GM18861 (cell line): ENCODE data around the gene ITGA11.

Experiments used
- ATAC-seq: cut with Tn5 transposase; IDR thresholded peaks from one replicate; pipeline ENCODE4 v1.9.1; 2021; ENCODE audit not compliant: unreplicated experiment

The ITGA11 gene

GRCh38 chr15:68300115-68300940 lies 131.6 kb downstream of the ITGA11 start:
- ATAC-seq = no peak

DNA sequence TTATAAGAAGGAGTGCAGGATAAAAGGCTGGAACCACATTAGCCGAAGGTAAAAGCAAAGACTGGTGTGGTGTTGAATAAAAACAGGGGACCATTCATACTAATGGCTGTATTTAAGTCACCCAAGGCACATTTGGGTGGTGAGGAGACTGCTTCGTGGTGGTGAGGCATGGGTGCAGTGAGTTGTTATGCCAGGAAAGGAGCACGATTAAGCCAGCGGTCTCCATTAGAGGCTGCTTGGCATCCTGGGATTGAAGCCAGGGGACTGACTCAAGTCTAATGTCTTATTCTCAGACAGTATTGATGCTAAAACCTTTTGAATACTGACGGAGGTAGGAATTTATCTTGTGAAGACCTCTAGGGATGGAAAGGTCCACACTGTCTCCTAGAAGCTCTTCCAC lies 132.5 kb downstream of the ITGA11 start:
- no peak for ATAC-seq

- ATAC-seq = peak; percentile 82
These were observed 133.0 kb downstream of the ITGA11 start for GRCh38 chr15:68298882-68299381.

GRCh38 chr15:68298336-68298735 lies 133.6 kb downstream of the ITGA11 start:
- ATAC-seq = no peak

DNA sequence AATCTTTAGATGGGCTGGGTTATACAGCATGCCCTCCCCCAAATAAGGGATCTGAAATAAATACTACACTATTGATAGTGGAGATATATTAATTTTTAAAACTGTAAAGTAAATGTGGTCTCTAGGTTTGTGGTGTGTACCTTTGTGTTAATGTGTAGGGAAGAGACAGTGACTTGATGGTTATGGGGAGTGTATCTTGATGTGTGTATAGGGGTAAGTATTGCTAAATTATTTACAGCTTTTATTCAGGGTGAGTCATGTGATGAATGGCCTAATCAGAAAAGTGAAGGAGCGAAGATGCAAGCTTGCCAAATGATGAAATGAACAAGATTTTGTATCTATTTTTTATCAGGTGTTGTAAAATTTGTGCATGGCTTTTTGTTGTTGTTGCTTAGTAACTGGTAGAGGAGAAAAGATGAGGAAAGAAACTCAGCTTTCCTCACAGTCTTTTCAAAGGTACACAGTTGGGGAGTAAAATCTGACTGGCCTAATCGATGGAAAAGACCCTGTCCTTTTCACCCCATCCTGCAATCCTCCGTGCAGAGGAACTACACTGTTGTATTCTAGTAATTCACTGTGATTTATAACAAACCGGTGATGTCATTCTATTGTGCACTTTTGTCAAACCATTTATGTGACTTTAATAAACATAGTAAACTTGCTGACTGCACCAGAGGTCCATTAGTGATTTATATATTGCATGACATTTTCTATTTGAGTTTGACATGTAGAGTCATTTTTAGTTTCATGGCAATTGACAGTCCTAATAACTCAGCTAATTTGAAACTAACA lies 136.8 kb downstream of the ITGA11 start:
- ATAC-seq = no peak

- ATAC-seq = no peak
These were observed 139.0 kb downstream of the ITGA11 start for GRCh38 chr15:68292967-68293366.

- no peak for ATAC-seq
These were observed 139.7 kb downstream of the ITGA11 start for GRCh38 chr15:68292157-68292781.

DNA sequence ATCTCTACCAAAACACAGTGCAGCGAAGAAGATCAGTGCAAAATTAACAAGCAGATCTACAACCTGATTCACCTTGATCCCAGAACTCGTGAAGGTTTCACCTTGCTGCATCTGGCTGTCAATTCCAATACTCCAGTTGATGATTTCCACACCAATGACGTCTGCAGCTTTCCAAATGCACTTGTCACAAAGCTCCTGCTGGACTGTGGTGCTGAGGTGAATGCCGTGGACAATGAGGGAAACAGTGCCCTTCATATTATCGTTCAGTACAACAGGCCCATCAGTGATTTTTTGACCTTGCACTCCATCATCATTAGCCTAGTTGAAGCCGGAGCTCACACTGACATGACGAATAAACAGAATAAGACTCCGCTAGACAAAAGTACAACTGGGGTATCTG lies 141.2 kb downstream of the ITGA11 start:
- no peak for ATAC-seq

GRCh38 chr15:68289621-68290352 lies 142.2 kb downstream of the ITGA11 start:
- no peak for ATAC-seq

- no peak for ATAC-seq
These were observed 142.9 kb downstream of the ITGA11 start for GRCh38 chr15:68289057-68289456.

DNA sequence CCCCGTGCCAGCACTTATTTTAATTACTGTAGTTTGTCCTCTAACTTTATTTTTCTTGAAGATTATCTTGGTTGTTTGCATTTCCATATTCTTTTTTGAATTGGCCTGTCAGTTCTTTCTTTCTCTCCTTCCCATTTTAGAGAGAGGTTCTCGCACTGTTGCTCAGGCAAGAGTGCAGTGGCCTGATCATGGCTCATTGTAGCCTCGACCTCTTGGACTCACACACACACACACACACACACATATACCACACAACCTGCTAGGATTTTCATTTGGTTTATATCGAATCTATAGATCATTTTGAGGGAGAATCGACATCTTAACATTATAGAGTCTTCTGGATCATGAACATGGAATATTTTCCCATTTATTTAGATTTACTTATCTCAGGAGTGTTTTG lies 145.7 kb downstream of the ITGA11 start:
- ATAC-seq = no peak

- no peak for ATAC-seq
These were observed 146.5 kb downstream of the ITGA11 start for GRCh38 chr15:68285259-68285980.

GRCh38 chr15:68284616-68285258 lies 147.2 kb downstream of the ITGA11 start:
- no peak for ATAC-seq

- no peak for ATAC-seq
These were observed 148.6 kb downstream of the ITGA11 start for GRCh38 chr15:68283401-68283800.

GRCh38 chr15:68281008-68281407 lies 151.0 kb downstream of the ITGA11 start:
- ATAC-seq = no peak

- ATAC-seq = no peak
These were observed 151.9 kb downstream of the ITGA11 start for GRCh38 chr15:68279779-68280753.

- ATAC-seq = no peak
These were observed 153.2 kb downstream of the ITGA11 start for GRCh38 chr15:68278595-68279405.

DNA sequence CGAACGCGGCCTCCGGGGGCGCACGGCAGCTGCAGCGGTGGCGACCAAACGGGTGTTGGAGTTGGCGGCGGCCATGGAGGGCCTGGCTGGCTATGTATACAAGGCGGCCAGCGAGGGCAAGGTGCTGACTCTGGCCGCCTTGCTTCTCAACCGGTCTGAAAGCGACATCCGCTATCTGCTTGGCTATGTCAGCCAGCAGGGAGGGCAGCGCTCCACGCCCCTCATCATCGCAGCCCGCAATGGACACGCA lies 153.7 kb downstream of the ITGA11 start:
- ATAC-seq = peak; percentile 50
